ENCODE data around the gene ABHD17B.

ABHD17B gene

GRCh38 chr9:71918419-71918818, 7.4 kb upstream of the ABHD17B start:
- no peak for TF ChIP-seq CTCF (IDR thresholded peaks at IDR 0.05; ENCODE audit: low read depth, low read length)
- H3K4me3 ChIP-seq (replicated peaks in 1 of 2; ENCODE audit: low read depth in 2 of 2, low read length in 2 of 2): no peak overlapping the region
- no peak for DNase-seq (ENCODE audit: low read depth in 2 of 2)

DNA sequence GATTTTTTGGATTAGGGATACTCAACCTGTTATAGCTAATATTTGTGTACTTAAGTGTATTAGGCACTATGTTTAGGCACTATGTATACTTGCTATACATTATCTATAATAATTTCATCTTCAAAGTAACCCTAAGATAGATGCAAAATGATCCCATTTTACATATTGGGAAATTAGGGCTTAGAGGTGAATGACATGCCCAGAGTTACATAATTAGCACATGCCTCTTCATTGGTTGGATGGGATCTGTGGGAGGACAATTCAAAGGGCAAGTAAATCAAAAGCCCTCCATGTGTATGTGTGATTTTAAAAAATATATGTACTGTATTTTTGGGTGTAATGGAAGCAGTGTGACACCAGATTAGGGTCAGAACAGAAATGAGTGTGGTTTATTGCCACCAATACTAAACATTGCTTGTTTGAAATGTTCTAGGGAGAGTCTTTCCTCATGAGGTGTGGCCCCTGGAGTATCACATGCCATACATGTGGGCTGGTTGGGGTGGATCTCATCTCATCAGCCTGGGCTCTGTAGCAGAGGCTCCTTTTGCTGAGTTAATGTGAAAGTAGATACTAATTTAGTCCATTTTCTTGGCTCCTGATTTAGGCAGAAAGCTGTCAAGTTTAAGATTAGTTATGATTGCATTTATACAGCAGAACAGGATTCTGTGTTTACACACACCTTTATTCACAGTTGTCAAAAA, 6.0 kb upstream of the ABHD17B start:
- DNase-seq (ENCODE audit: low read depth in 2 of 2): no peak
- TF ChIP-seq CTCF (IDR thresholded peaks at IDR 0.05; ENCODE audit: low read depth, low read length): no peak
- no peak overlapping the region for H3K4me3 ChIP-seq (replicated peaks in 1 of 2; ENCODE audit: low read depth in 2 of 2, low read length in 2 of 2)

- no peak for DNase-seq (ENCODE audit: low read depth in 2 of 2)
- no peak for TF ChIP-seq CTCF (IDR thresholded peaks at IDR 0.05; ENCODE audit: low read depth, low read length)
- H3K4me3 ChIP-seq (replicated peaks in 1 of 2; ENCODE audit: low read depth in 2 of 2, low read length in 2 of 2): no peak overlapping the region
Observed at GRCh38 chr9:71915495-71915894, 4.5 kb upstream of the ABHD17B start.

- no peak for TF ChIP-seq CTCF (IDR thresholded peaks at IDR 0.05; ENCODE audit: low read depth, low read length)
- DNase-seq (ENCODE audit: low read depth in 2 of 2): peak in 1 of 2 donors; percentile 73
- peak overlapping the region; percentile 72 to 79 for H3K4me3 ChIP-seq (replicated peaks in 1 of 2; ENCODE audit: low read depth in 2 of 2, low read length in 2 of 2)
Observed at GRCh38 chr9:71911908-71912335, 929 bp upstream of the ABHD17B start.

GRCh38 chr9:71910650-71911060, 338 bp downstream of the ABHD17B start:
- H3K4me3 ChIP-seq (replicated peaks in 1 of 2; ENCODE audit: low read depth in 2 of 2, low read length in 2 of 2): peak overlapping the region; percentile 72 to 79
- no peak for TF ChIP-seq CTCF (IDR thresholded peaks at IDR 0.05; ENCODE audit: low read depth, low read length)
- DNase-seq (ENCODE audit: low read depth in 2 of 2): no peak

DNA sequence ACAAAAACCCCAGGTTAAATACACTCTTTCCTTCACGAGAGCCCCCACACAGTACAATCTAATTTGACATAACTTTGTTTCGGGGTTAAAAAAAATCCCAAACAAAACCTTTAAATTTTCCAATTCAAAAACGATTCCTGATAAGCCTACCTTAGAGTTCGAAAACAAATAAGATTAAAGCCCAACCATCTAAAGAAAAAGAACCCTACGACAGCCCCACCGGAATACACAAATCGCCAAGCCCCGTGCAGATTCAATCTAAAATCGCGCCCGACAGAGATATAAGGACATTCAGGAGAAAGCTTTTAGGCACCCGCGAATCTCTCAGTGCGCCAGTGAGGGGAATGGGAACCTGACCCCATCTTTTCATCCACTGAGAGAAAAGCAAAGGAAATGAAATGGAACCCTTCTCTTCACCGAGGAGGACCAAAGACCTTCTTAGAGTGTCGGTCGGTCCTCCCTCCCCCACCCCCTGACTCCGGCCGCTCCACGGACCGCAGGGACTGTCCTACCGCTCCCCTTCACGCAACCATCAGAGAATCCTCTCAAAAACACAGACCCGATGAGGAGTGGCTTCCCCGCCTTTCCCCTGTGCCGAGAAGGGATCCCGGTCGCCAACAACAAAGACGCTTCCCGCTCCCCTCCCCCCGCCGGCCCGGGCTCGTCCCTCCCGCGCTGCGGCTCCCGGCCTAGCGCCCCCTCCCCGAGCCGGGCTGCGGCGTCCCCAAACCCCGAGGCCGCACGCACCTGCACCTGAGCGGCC, 925 bp downstream of the ABHD17B start:
- peak; percentile 31 to 39 for DNase-seq (ENCODE audit: low read depth in 2 of 2)
- peak overlapping the region; percentile 72 to 79 for H3K4me3 ChIP-seq (replicated peaks in 1 of 2; ENCODE audit: low read depth in 2 of 2, low read length in 2 of 2)
- no peak for TF ChIP-seq CTCF (IDR thresholded peaks at IDR 0.05; ENCODE audit: low read depth, low read length)
